DND-41 (cell line): Measurements from ENCODE around the gene RHBDL2.

Experiments used
- ATAC-seq: fragments of 200-7000 bp; cut with Tn5 transposase; 3 replicates; pipeline ENCODE4 v1.9.1; 2021; ENCODE audit warnings: low read depth; ENCODE audit not compliant: insufficient read depth
- DNase-seq: peaks from one replicate; pipeline ENCODE4 v3.0.0-alpha.2; 2020
- H2AFZ ChIP-seq: 2 replicates; pipeline ENCODE4 v1.6.0; 2012; ENCODE audit warnings: low read depth, low read length
- H3K27ac ChIP-seq: 2 replicates; pipeline ENCODE4 v1.5.1; 2012; ENCODE audit warnings: low read length, inconsistent platforms
- H3K27me3 ChIP-seq: fragments of 200-600 bp; sonication (generic); 2 replicates; pipeline ENCODE4 v1.6.0; 2012; ENCODE audit warnings: low read length, mild to moderate bottlenecking, inconsistent platforms; ENCODE audit not compliant: insufficient read depth, poor library complexity
- H3K36me3 ChIP-seq: 2 replicates; pipeline ENCODE4 v1.5.1; 2012; ENCODE audit warnings: low read length, inconsistent platforms; ENCODE audit not compliant: insufficient read depth
- H3K4me1 ChIP-seq: 2 replicates; pipeline ENCODE4 v1.5.1; 2012; ENCODE audit warnings: mild to moderate bottlenecking, low read length; ENCODE audit not compliant: insufficient read depth
- H3K4me2 ChIP-seq: 2 replicates; pipeline ENCODE4 v1.6.0; 2012; ENCODE audit warnings: mild to moderate bottlenecking, moderate library complexity, low read length, inconsistent platforms; ENCODE audit not compliant: insufficient read depth
- H3K4me3 ChIP-seq, 2 experiments: fragments of 200-600 bp in 1 of 2; shearing (Covaris generic) in 1 of 2; 2 replicates each; pipeline ENCODE4 v1.5.1; 2012 to 2016; ENCODE audit warnings: inconsistent platforms in 2 of 2, low read length in 2 of 2, mild to moderate bottlenecking in 2 of 2, low read depth in 1 of 2, moderate library complexity in 1 of 2
- H3K79me2 ChIP-seq: 2 replicates; pipeline ENCODE4 v1.6.0; 2012; ENCODE audit warnings: low read length, inconsistent platforms; ENCODE audit not compliant: insufficient read depth
- H3K9ac ChIP-seq: 2 replicates; pipeline ENCODE4 v1.6.0; 2012; ENCODE audit warnings: low read depth, mild to moderate bottlenecking, inconsistent platforms, low read length, moderate library complexity
- H3K9me3 ChIP-seq: 2 replicates; pipeline ENCODE4 v1.5.1; 2012; ENCODE audit warnings: low read length, moderate library complexity, mild to moderate bottlenecking, inconsistent platforms; ENCODE audit not compliant: insufficient read depth, severe bottlenecking
- H4K20me1 ChIP-seq: 2 replicates; pipeline ENCODE4 v1.6.0; 2012; ENCODE audit warnings: low read length; ENCODE audit not compliant: insufficient read depth
- CTCF ChIP-seq: IDR thresholded peaks from 2 replicates; pipeline ENCODE4 v1.5.1; 2012; ENCODE audit warnings: borderline replicate concordance, low read length, moderate library complexity, mild to moderate bottlenecking; ENCODE audit not compliant: poor library complexity, severe bottlenecking; ENCODE audit errors: extremely low read depth
- EZH2 ChIP-seq: IDR thresholded peaks from 3 replicates; pipeline ENCODE4 v1.6.1; 2012; ENCODE audit warnings: borderline replicate concordance, low read depth, mild to moderate bottlenecking, moderate library complexity, low read length, inconsistent platforms; ENCODE audit not compliant: severe bottlenecking

Gene RHBDL2

DNA sequence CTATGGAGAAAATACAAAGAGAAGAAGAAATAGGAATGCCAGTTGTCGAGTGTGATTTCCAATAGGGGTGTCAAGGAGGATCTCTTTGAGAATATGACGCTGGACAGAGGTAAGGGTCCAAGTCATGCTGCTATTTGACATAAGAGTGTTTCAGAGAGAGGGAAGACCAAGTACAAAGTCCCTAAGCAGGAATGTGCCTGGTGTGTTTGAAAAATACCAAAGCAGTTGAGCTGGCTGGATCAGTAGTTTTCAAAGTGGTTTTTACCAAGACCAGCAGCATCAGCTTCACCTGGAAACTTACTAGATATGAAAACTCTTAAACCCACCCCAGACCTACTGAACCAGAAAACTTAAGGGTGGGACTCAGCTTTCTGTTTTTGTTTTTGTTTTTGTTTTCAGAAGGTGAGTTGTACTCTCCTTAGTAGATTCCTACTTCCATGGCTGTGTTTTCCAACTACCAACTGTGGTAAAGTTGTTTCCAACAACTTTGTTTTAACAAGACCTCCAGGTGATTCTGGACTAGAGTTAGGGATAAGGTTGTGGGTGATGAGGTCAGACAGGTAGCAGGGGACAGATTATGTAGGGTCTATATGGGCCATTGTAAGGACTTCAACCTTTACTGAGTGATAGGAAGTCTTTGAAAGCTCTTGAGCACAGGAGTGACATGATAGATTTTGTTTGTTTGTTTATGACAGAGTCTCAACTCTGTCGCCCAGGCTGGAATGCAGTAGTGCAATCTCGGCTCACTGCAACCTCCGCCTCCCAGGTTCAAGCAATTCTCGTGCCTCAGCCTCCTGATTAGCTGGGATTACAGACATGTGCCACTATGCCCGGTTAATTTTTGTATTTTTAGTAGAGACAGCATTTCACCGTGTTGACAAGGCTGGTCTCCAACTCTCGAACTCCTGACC lies 53.0 kb downstream of the RHBDL2 start:
- Histone ChIP-seq H3K4me2 (no peak overlapping the region), H2AFZ (no peak overlapping the region), H3K27ac (no peak overlapping the region), H3K36me3 (no peaks in the 10 kb centered on the region), H3K27me3 (no peaks in the 10 kb centered on the region), H3K9me3 (no peaks in the 10 kb centered on the region), H3K4me3 (no peak overlapping the region), H3K79me2 (no peaks in the 10 kb centered on the region), H3K9ac (no peak overlapping the region), H3K4me1 (no peaks in the 10 kb centered on the region), H4K20me1 (no peaks in the 10 kb centered on the region)
- ATAC-seq = no peak
- TF ChIP-seq CTCF = no peak
- TF ChIP-seq EZH2 = no peak
- no peak for DNase-seq

GRCh38 chr1:38885092-38885491 lies 56.5 kb downstream of the RHBDL2 start:
- H3K4me2 ChIP-seq = no peak overlapping the region
- no peaks in the 10 kb centered on the region for H3K4me1 ChIP-seq
- H4K20me1 ChIP-seq = no peaks in the 10 kb centered on the region
- no peak overlapping the region for H3K27ac ChIP-seq
- H3K4me3 ChIP-seq = no peak overlapping the region
- ATAC-seq (no peak), DNase-seq (no peak)
- no peaks in the 10 kb centered on the region for H3K9me3 ChIP-seq
- H3K27me3 ChIP-seq = no peaks in the 10 kb centered on the region
- no peak overlapping the region for H2AFZ ChIP-seq
- H3K79me2 ChIP-seq = no peaks in the 10 kb centered on the region
- H3K9ac ChIP-seq = no peak overlapping the region
- no peaks in the 10 kb centered on the region for H3K36me3 ChIP-seq
- no peak for TF ChIP-seq CTCF
- no peak for TF ChIP-seq EZH2

- ATAC-seq (no peak), DNase-seq (no peak)
- Histone ChIP-seq H2AFZ (no peak within 1 kb of the TSS), H3K4me3 (no peak within 1 kb of the TSS), H3K27ac (no peak within 1 kb of the TSS), H3K27me3 (no peaks in the 10 kb centered on the region), H4K20me1 (no peaks in the 10 kb centered on the region), H3K4me2 (no peak within 1 kb of the TSS), H3K9me3 (no peaks in the 10 kb centered on the region), H3K9ac (no peak within 1 kb of the TSS), H3K36me3 (no peaks in the 10 kb centered on the region), H3K4me1 (no peaks in the 10 kb centered on the region), H3K79me2 (no peaks in the 10 kb centered on the region)
- TF ChIP-seq EZH2 (no peak), CTCF (no peak)
These were observed 60.1 kb downstream of the RHBDL2 start, which contains the start of gene GJA9 for GRCh38 chr1:38881487-38881886. Gene GJA9 (minus strand): TSS chr1:38881587. CDS start chr1:38876098, 5,489 bp downstream.
